ENCODE data around the gene EEF1A2.

EEF1A2 gene

DNA sequence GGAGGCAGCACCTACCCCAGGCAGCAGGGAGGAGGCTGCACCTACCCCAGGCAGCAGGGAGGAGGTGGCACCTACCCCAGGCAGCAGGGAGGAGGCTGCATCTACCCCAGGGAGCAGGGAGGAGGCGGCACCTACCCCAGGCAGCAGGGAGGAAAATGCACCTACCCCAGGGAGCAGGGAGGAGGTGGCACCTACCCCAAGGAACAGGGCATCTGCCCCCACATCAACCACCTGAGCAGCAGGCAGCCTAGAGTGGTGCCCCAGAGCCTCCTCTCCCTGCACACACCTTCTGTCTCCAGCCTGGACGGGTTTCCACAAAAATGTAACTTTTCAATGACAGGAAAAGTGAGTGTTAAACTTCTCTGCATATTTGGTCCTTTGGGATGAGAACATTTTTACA, 36.6 kb downstream of the EEF1A2 start:
- TF ChIP-seq ZFP3 (CRISPR knock-in tag; IDR thresholded peaks at IDR 0.05): no peak
- TF ChIP-seq ZFP30 (CRISPR knock-in tag; IDR thresholded peaks at IDR 0.05): no peak
- TF ChIP-seq ZNF70 (CRISPR knock-in tag; IDR thresholded peaks at IDR 0.05): no peak
- no peak for TF ChIP-seq BACH2 (CRISPR knock-in tag; IDR thresholded peaks at IDR 0.05; ENCODE audit: borderline replicate concordance)
- no peak for TF ChIP-seq TCF4 (CRISPR knock-in tag; IDR thresholded peaks at IDR 0.05; ENCODE audit: borderline replicate concordance)
- TF ChIP-seq ZNF8 (CRISPR knock-in tag; IDR thresholded peaks at IDR 0.05): no peak
- TF ChIP-seq POU6F1 (CRISPR knock-in tag; IDR thresholded peaks at IDR 0.05; ENCODE audit: borderline replicate concordance, low read depth): no peak
- no peak for ATAC-seq

- TF ChIP-seq BACH2 (CRISPR knock-in tag; IDR thresholded peaks at IDR 0.05; ENCODE audit: borderline replicate concordance): no peak
- TF ChIP-seq PATZ1 (CRISPR knock-in tag; IDR thresholded peaks at IDR 0.05; ENCODE audit: borderline replicate concordance): no peak
- no peak for TF ChIP-seq ZC3H10 (CRISPR knock-in tag; IDR thresholded peaks at IDR 0.05)
- no peak for TF ChIP-seq GLIS3 (CRISPR knock-in tag; IDR thresholded peaks at IDR 0.05)
- TF ChIP-seq ESRRG (CRISPR knock-in tag; IDR thresholded peaks at IDR 0.05): no peak
- ATAC-seq: no peak
Observed at GRCh38 chr20:63461104-63461763, 37.6 kb downstream of the EEF1A2 start.

GRCh38 chr20:63459070-63459380, 39.9 kb downstream of the EEF1A2 start:
- ATAC-seq: no peak
- TF ChIP-seq ZNF8 (CRISPR knock-in tag; IDR thresholded peaks at IDR 0.05): no peak
- TF ChIP-seq ZNF565 (CRISPR knock-in tag; conservative IDR thresholded peaks at IDR 0.05; ENCODE audit: low read depth): no peak
- TF ChIP-seq TSHZ2 (CRISPR knock-in tag; IDR thresholded peaks at IDR 0.05): no peak
- TF ChIP-seq GLIS3 (CRISPR knock-in tag; IDR thresholded peaks at IDR 0.05): no peak
- TF ChIP-seq CSRNP3 (CRISPR knock-in tag; IDR thresholded peaks at IDR 0.05): no peak
- TF ChIP-seq ARNTL (CRISPR knock-in tag; IDR thresholded peaks at IDR 0.05; ENCODE audit: borderline replicate concordance, low read depth): no peak
- TF ChIP-seq, protein P1, sequence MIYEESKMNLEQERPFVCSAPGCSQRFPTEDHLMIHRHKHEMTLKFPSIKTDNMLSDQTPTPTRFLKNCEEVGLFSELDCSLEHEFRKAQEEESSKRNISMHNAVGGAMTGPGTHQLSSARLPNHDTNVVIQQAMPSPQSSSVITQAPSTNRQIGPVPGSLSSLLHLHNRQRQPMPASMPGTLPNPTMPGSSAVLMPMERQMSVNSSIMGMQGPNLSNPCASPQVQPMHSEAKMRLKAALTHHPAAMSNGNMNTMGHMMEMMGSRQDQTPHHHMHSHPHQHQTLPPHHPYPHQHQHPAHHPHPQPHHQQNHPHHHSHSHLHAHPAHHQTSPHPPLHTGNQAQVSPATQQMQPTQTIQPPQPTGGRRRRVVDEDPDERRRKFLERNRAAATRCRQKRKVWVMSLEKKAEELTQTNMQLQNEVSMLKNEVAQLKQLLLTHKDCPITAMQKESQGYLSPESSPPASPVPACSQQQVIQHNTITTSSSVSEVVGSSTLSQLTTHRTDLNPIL (CRISPR knock-in tag; IDR thresholded peaks at IDR 0.05; ENCODE audit: low read depth): no peak
- no peak for TF ChIP-seq PATZ1 (CRISPR knock-in tag; IDR thresholded peaks at IDR 0.05; ENCODE audit: borderline replicate concordance)
- no peak for TF ChIP-seq BACH2 (CRISPR knock-in tag; IDR thresholded peaks at IDR 0.05; ENCODE audit: borderline replicate concordance)
- no peak for TF ChIP-seq TOX (CRISPR knock-in tag; IDR thresholded peaks at IDR 0.05; ENCODE audit: borderline replicate concordance)
- no peak for TF ChIP-seq ZFP30 (CRISPR knock-in tag; IDR thresholded peaks at IDR 0.05)
- TF ChIP-seq ZC3H10 (CRISPR knock-in tag; IDR thresholded peaks at IDR 0.05): no peak
- TF ChIP-seq OSR1 (CRISPR knock-in tag; IDR thresholded peaks at IDR 0.05): no peak
- TF ChIP-seq PPARA (CRISPR knock-in tag; IDR thresholded peaks at IDR 0.05; ENCODE audit: borderline replicate concordance): no peak
- TF ChIP-seq RARB (CRISPR knock-in tag; IDR thresholded peaks at IDR 0.05): no peak
- TF ChIP-seq ISL1 (CRISPR knock-in tag; IDR thresholded peaks at IDR 0.05): no peak
- TF ChIP-seq CSDC2 (CRISPR knock-in tag; IDR thresholded peaks at IDR 0.05): no peak
- no peak for TF ChIP-seq POU6F1 (CRISPR knock-in tag; IDR thresholded peaks at IDR 0.05; ENCODE audit: borderline replicate concordance, low read depth)
- no peak for TF ChIP-seq ZNF70 (CRISPR knock-in tag; IDR thresholded peaks at IDR 0.05)
- TF ChIP-seq ZFP3 (CRISPR knock-in tag; IDR thresholded peaks at IDR 0.05): no peak

Measured in SK-N-SH treated with all-trans-retinoic acid at 6 μM for 48 hours (cell line).